ENCODE data around the gene RXFP4. TPM values are rescaled to one million over a fixed set of nuclear protein-coding genes. Genes with fewer than 3 reads are reported as not detected.
A peak's percentile ranks its signal among the peaks of the same experiment; 100 is the strongest.

The RXFP4 gene
- total RNA-seq, 1 experiment from 2014 or later = not detected

GRCh38 chr1:155969377-155969791 is 27.9 kb downstream of the RXFP4 start:
- H2AFZ ChIP-seq (ENCODE audit: low read length) = no peak overlapping the region
- H3K9ac ChIP-seq (ENCODE audit: extremely low read depth, insufficient read length, low read length) = no peak overlapping the region
- no peak overlapping the region for H2BK20ac ChIP-seq (ENCODE audit: low read depth, low read length, poor library complexity, severe bottlenecking)
- Mint-ChIP-seq H3K27ac (peak overlapping the region; percentile 75 to 89 (median 82); a peak in 3 of 7 replicates), H3K4me1 (peaks cover 56 to 73% of the 10 kb centered on the region in 2 experiments), H3K4me3 (no peak overlapping the region), H3K27me3 (ENCODE audit: low read depth) (no peaks in the 10 kb centered on the region), H3K9me3 (no peaks in the 10 kb centered on the region), H3K36me3 (ENCODE audit: insufficient read depth in 1 of 3, low read depth in 3 of 3) (peaks cover 26 to 73% (median 68%) of the 10 kb centered on the region in 3 experiments)
- no peak overlapping the region for H4K5ac ChIP-seq (ENCODE audit: insufficient read length, low read depth, low read length)
- H2AK5ac ChIP-seq (ENCODE audit: insufficient read length, low read length) = no peak overlapping the region
- peaks cover 18% of the 10 kb centered on the region for H3K4me1 ChIP-seq (ENCODE audit: insufficient read depth, low read length)
- DNase-seq = no peak
- H3K79me2 ChIP-seq (ENCODE audit: insufficient read depth, low read length) = peaks cover 23% of the 10 kb centered on the region
- no peak overlapping the region for H2BK15ac ChIP-seq (ENCODE audit: low read depth, low read length)
- no peak overlapping the region for H3K14ac ChIP-seq (ENCODE audit: insufficient read depth, low read length)
- no peak overlapping the region for H3K4me2 ChIP-seq (ENCODE audit: insufficient read depth, insufficient read length, low read length)
- H3K9me3 ChIP-seq (ENCODE audit: control insufficient read depth, low read depth, low read length) = no peaks in the 10 kb centered on the region
- no peaks in the 10 kb centered on the region for H3K23me2 ChIP-seq (ENCODE audit: insufficient read length, low read depth, low read length, poor library complexity, severe bottlenecking)
- H2BK12ac ChIP-seq (ENCODE audit: insufficient read length, low read depth, low read length) = no peak overlapping the region
- H3K23ac ChIP-seq (ENCODE audit: insufficient read length, low read depth, low read length) = no peak overlapping the region
- TF ChIP-seq, protein P1, sequence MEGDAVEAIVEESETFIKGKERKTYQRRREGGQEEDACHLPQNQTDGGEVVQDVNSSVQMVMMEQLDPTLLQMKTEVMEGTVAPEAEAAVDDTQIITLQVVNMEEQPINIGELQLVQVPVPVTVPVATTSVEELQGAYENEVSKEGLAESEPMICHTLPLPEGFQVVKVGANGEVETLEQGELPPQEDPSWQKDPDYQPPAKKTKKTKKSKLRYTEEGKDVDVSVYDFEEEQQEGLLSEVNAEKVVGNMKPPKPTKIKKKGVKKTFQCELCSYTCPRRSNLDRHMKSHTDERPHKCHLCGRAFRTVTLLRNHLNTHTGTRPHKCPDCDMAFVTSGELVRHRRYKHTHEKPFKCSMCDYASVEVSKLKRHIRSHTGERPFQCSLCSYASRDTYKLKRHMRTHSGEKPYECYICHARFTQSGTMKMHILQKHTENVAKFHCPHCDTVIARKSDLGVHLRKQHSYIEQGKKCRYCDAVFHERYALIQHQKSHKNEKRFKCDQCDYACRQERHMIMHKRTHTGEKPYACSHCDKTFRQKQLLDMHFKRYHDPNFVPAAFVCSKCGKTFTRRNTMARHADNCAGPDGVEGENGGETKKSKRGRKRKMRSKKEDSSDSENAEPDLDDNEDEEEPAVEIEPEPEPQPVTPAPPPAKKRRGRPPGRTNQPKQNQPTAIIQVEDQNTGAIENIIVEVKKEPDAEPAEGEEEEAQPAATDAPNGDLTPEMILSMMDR (conservative IDR thresholded peaks at IDR 0.05) = no peak
- no peak overlapping the region for H3K18ac ChIP-seq (ENCODE audit: insufficient read length, low read depth, low read length)
- H3K4ac ChIP-seq (ENCODE audit: low read depth, low read length) = no peak overlapping the region
- H4K20me1 ChIP-seq (ENCODE audit: control insufficient read depth, insufficient read depth, insufficient read length) = peaks cover 3% of the 10 kb centered on the region
- no peak overlapping the region for H3T11ph ChIP-seq (ENCODE audit: low read length)
- H2BK120ac ChIP-seq (ENCODE audit: low read depth, low read length, poor library complexity, severe bottlenecking) = no peak overlapping the region
- no peak overlapping the region for H2BK5ac ChIP-seq (ENCODE audit: insufficient read length, low read length)
- no peak overlapping the region for H4K91ac ChIP-seq (ENCODE audit: insufficient read length, low read depth, low read length)
- no peak overlapping the region for H4K8ac ChIP-seq (replicated peaks; ENCODE audit: insufficient read length, low read depth, low read length)
- H3K27ac ChIP-seq (ENCODE audit: insufficient read length, low read depth, low read length) = no peak overlapping the region
- H3K56ac ChIP-seq (ENCODE audit: insufficient read length, low read depth, low read length) = no peak overlapping the region
- H3K79me1 ChIP-seq (ENCODE audit: insufficient read depth, low read depth, low read length, poor library complexity, severe bottlenecking) = peaks cover 3% of the 10 kb centered on the region
- no CpG with 5 or more reads among the region's 9 CpGs for WGBS (ENCODE audit: extremely low coverage, insufficient read length, low lambda C conversion rate)
- H3K27me3 ChIP-seq (ENCODE audit: insufficient read depth, low read length) = no peaks in the 10 kb centered on the region
